ENCODE measurements around the gene RAD51B. TPM values are rescaled to one million over a fixed set of nuclear protein-coding genes. Genes with fewer than 3 reads are reported as not detected.

Gene RAD51B
- total RNA-seq, 4 donors from 2014 or later = 19.6 to 39.7 (median 25.4) TPM

- Histone ChIP-seq H3K36me3 (no peaks in the 10 kb centered on the region), H3K27ac (no peak overlapping the region), H3K27me3 (no peaks in the 10 kb centered on the region), H3K9me3 (no peaks in the 10 kb centered on the region), H3K4me1 (peaks cover 49% of the 10 kb centered on the region), H3K4me3 (no peak overlapping the region)
- WGBS = 100% methylated on average over 1 of the region's 1 CpG
- TF ChIP-seq POLR2A (IDR thresholded peaks at IDR 0.05) (no peak), POLR2AphosphoS5 (IDR thresholded peaks at IDR 0.05) (no peak), EP300 (IDR thresholded peaks at IDR 0.05) (no peak), CTCF (IDR thresholded peaks at IDR 0.05) (no peak)
- no peak for DNase-seq (ENCODE audit: low spot score in 2 of 2)
These were observed 650.8 kb downstream of the RAD51B start for GRCh38 chr14:68470361-68470760.

- Histone ChIP-seq H3K36me3 (no peaks in the 10 kb centered on the region), H3K27ac (no peak overlapping the region), H3K4me3 (no peak overlapping the region), H3K9me3 (no peaks in the 10 kb centered on the region), H3K27me3 (no peaks in the 10 kb centered on the region), H3K4me1 (peaks cover 48% of the 10 kb centered on the region)
- 88% methylated on average over 12 of the region's 12 CpGs for WGBS
- TF ChIP-seq EP300 (IDR thresholded peaks at IDR 0.05) (no peak), POLR2A (IDR thresholded peaks at IDR 0.05) (no peak), CTCF (IDR thresholded peaks at IDR 0.05) (no peak), POLR2AphosphoS5 (IDR thresholded peaks at IDR 0.05) (no peak)
- no peak for DNase-seq (ENCODE audit: low spot score in 2 of 2)
These were observed 651.7 kb downstream of the RAD51B start for GRCh38 chr14:68471029-68471963.

- no peak for DNase-seq (ENCODE audit: low spot score in 2 of 2)
- 82% methylated on average over 4 of the region's 4 CpGs for WGBS
- Histone ChIP-seq H3K27me3 (no peaks in the 10 kb centered on the region), H3K4me1 (peaks cover 48% of the 10 kb centered on the region), H3K9me3 (no peaks in the 10 kb centered on the region), H3K27ac (peak overlapping the region; percentile 49), H3K4me3 (no peak overlapping the region), H3K36me3 (no peaks in the 10 kb centered on the region)
- no peak for TF ChIP-seq POLR2AphosphoS5 (IDR thresholded peaks at IDR 0.05)
- TF ChIP-seq CTCF (IDR thresholded peaks at IDR 0.05) = no peak
- TF ChIP-seq EP300 (IDR thresholded peaks at IDR 0.05) = no peak
- no peak for TF ChIP-seq POLR2A (IDR thresholded peaks at IDR 0.05)
These were observed 652.5 kb downstream of the RAD51B start for GRCh38 chr14:68471964-68472508.

- no peaks in the 10 kb centered on the region for H3K27me3 ChIP-seq
- TF ChIP-seq POLR2A (IDR thresholded peaks at IDR 0.05) (no peak), CTCF (IDR thresholded peaks at IDR 0.05) (no peak), POLR2AphosphoS5 (IDR thresholded peaks at IDR 0.05) (no peak), EP300 (IDR thresholded peaks at IDR 0.05) (no peak)
- no peaks in the 10 kb centered on the region for H3K9me3 ChIP-seq
- H3K36me3 ChIP-seq = no peaks in the 10 kb centered on the region
- no peak overlapping the region for H3K4me3 ChIP-seq
- 58% methylated on average over 4 of the region's 4 CpGs for WGBS
- H3K4me1 ChIP-seq = peaks cover 45% of the 10 kb centered on the region
- no peak for DNase-seq (ENCODE audit: low spot score in 2 of 2)
- peak overlapping the region; percentile 15 for H3K27ac ChIP-seq
These were observed 653.5 kb downstream of the RAD51B start for GRCh38 chr14:68473069-68473468.

GRCh38 chr14:68473794-68474193, 654.2 kb downstream of the RAD51B start:
- Histone ChIP-seq H3K4me3 (no peak overlapping the region), H3K27ac (no peak overlapping the region), H3K4me1 (peaks cover 39% of the 10 kb centered on the region), H3K9me3 (no peaks in the 10 kb centered on the region), H3K27me3 (no peaks in the 10 kb centered on the region), H3K36me3 (no peaks in the 10 kb centered on the region)
- no peak for DNase-seq (ENCODE audit: low spot score in 2 of 2)
- TF ChIP-seq POLR2AphosphoS5 (IDR thresholded peaks at IDR 0.05) (peak in 1 of 3 donors; percentile 36), EP300 (IDR thresholded peaks at IDR 0.05) (no peak)
- 70% methylated on average over 2 of the region's 2 CpGs for WGBS
